BJ (cell line): ENCODE results near the gene ACVR1. TPM values are rescaled to one million over a fixed set of nuclear protein-coding genes. Genes with fewer than 3 reads are reported as not detected.

ENCODE experiments used
- CTCF ChIA-PET: fragments of 350-600 bp; formaldehyde crosslinking; extraction: SDS; loops from one replicate; lab custom pipeline; 2021; ENCODE audit warnings: antibody characterized with exemption, inconsistent platforms; lab: Yijun Ruan, JAX
- POLR2A ChIA-PET: fragments of 300-600 bp; sonication (Branson Sonifier 250); formaldehyde crosslinking; extraction: SDS; loops from one replicate; lab custom pipeline; 2021; ENCODE audit warnings: antibody characterized with exemption; lab: Charles Lee
- DNase-seq: peaks from one replicate; pipeline ENCODE4 v3.0.0-alpha.2; 2011; ENCODE audit warnings: low read depth
- H3K27me3 ChIP-seq: 2 replicates; pipeline ENCODE4 v1.6.0; 2011; ENCODE audit warnings: low read length; ENCODE audit not compliant: control insufficient read depth, insufficient read depth
- H3K36me3 ChIP-seq: 2 replicates; pipeline ENCODE4 v1.5.1; 2011; ENCODE audit warnings: low read length; ENCODE audit not compliant: control insufficient read depth, insufficient read depth
- H3K4me3 ChIP-seq: 2 replicates; pipeline ENCODE4 v1.5.1; 2011; ENCODE audit warnings: low read depth, mild to moderate bottlenecking, control low read depth, low read length
- polyA plus RNA-seq: library from polyadenylated mRNA; depleted of rRNA; stranded (reverse); fragments of >200 nt; gene quantifications from 2 replicates; pipeline ENCODE4 v1.2.3, GENCODE V29; 2011
- TF ChIP-seq, protein P1 (sequence below): IDR thresholded peaks from 2 replicates; pipeline ENCODE4 v1.5.1; 2011; ENCODE audit warnings: low read depth, mild to moderate bottlenecking, control low read depth, inconsistent platforms, low read length, moderate library complexity; ENCODE audit not compliant: insufficient read depth

Gene ACVR1
- polyA plus RNA-seq, 1 experiment: 28.5 TPM

DNA sequence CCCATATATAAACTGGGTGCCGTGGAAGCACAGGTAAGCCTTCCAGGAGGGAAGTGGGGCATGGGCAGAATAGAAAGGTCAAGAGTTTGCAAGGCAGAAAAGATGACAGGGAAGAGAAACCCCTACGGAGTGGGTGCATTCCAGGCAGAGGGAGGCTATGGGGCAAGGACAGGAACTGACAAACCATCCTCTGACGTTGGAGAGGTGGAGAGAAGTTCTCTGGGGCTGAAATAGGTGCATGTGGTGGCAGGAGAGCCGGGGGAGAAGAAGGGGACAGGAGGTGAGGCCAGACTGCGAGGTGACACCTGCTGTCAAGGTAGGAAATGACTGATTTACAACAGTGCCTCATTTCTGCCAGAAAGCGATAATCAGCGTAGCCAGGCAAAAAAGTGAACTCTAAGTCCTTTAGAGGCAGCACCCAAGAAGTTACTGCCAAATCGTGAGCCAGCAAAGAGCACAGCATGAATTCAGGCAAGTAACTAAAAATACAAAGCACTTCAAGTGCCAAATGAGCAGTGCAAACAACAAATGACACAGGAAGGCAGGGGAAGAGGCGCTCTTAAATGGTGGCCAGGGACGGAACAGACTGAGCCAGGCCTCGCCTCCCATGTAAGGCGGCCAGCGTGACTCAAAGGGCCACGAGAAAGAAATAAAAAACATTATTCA is 134.2 kb downstream of the ACVR1 start:
- POLR2A ChIA-PET: no interaction called here

DNA sequence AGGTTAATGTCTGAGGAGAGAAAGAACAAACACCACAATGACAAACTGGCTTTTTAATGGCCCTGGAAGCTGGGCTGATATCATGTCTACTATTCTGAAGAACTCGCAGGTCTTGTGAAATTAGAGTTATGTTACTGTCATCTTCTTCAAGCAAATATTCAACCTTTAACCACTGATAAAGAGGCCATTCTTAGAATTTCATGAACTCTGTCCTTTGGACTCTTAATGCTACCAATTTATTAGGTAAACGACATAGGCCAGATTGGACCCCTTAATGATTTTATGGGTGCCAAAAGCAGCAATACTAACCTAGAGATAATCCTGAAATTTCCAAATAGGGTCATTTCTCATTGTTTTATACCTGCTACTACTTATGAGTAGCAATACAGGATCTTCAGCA is 138.5 kb downstream of the ACVR1 start:
- ChIA-PET POLR2A (no interaction called here), CTCF (no interaction called here)
- TF ChIP-seq, protein P1, sequence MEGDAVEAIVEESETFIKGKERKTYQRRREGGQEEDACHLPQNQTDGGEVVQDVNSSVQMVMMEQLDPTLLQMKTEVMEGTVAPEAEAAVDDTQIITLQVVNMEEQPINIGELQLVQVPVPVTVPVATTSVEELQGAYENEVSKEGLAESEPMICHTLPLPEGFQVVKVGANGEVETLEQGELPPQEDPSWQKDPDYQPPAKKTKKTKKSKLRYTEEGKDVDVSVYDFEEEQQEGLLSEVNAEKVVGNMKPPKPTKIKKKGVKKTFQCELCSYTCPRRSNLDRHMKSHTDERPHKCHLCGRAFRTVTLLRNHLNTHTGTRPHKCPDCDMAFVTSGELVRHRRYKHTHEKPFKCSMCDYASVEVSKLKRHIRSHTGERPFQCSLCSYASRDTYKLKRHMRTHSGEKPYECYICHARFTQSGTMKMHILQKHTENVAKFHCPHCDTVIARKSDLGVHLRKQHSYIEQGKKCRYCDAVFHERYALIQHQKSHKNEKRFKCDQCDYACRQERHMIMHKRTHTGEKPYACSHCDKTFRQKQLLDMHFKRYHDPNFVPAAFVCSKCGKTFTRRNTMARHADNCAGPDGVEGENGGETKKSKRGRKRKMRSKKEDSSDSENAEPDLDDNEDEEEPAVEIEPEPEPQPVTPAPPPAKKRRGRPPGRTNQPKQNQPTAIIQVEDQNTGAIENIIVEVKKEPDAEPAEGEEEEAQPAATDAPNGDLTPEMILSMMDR: no peak
- H3K27me3 ChIP-seq: no peaks in the 10 kb centered on the region
- peaks cover 5% of the 10 kb centered on the region for H3K36me3 ChIP-seq
- H3K4me3 ChIP-seq: no peak overlapping the region
- no peak for DNase-seq

More for the DNA sequence above, 134.2 kb downstream of the ACVR1 start:
- H3K27me3 ChIP-seq: no peaks in the 10 kb centered on the region
- H3K36me3 ChIP-seq: peaks cover 6% of the 10 kb centered on the region
- H3K4me3 ChIP-seq: no peak overlapping the region
- no peak for DNase-seq
- TF ChIP-seq, protein P1: no peak
- CTCF ChIA-PET: no interaction called here

DNA sequence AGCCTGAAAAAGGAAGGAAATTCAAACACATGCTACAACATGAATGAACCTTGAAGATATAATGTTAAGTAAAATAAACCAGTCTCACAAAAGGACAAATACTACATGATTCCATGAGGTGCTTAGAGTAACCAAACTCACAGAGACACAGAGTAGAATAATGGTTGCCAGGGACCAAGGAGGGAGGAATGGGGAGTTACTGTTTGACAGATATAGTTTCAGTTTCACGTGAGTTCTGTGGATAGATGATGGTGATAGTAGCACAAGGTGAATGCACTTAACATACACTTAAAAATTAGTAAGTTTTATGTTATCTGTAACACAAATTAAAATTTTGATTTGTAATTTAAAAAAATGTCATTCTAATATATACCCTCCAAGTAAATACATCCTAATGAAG is 140.6 kb downstream of the ACVR1 start:
- DNase-seq: no peak
- ChIA-PET CTCF (no interaction called here), POLR2A (no interaction called here)
- Histone ChIP-seq H3K27me3 (no peaks in the 10 kb centered on the region), H3K4me3 (no peak overlapping the region), H3K36me3 (peaks cover 3% of the 10 kb centered on the region; the same call in 1 of the 2 replicates)
- TF ChIP-seq, protein P1: no peak

DNA sequence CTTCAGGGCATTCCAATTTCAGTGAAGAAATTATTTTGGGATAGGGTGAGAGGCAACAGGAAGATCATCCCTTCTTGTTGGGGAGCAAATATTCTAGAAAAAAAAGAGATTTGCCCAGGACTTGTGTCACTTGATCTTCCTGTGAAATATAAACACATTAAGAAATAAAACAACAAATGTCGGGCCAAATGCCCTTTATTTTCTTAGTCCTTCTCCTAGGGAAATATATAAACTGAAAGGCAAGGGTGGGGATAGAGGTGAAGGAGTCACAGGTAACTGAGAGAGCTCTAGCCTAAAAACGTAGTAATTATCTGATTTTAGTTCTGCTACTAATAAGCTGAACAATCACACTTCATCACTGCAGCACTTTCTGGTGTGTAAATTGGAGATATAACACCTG is 142.9 kb downstream of the ACVR1 start:
- Histone ChIP-seq H3K36me3 (peaks cover 3% of the 10 kb centered on the region; the same call in 1 of the 2 replicates), H3K27me3 (no peaks in the 10 kb centered on the region), H3K4me3 (no peak overlapping the region)
- TF ChIP-seq, protein P1: no peak
- POLR2A ChIA-PET: no interaction called here
- CTCF ChIA-PET: interaction anchor here (1.5 kb wide), 1 partner anchor 13 kb away, joined by 3 read pairs; no protein-coding TSS in a partner anchor
- DNase-seq: no peak

DNA sequence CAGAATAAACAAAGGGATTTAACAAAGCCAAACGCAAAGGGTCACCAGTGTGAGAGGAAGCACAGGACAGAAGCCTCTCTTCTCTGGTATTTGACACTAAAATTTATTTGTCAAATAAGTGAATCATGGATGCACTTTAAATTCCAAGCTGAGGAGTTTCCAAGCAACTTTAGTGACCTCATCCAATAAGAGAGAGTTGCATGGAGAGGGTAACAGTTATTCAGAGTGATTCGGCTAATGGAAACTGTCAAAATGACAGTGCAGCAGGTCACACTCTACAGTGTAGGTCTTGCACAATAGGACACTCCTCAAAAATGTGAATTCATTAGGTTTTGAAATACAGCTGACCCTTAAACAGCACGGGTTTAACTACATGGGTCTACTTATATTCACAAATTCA is 143.5 kb downstream of the ACVR1 start:
- ChIA-PET CTCF (interaction anchor here (0.5 to 1.5 kb wide), 2 partner anchors 13 to 44 kb away, joined by 3 to 5 read pairs; no protein-coding TSS in a partner anchor), POLR2A (no interaction called here)
- Histone ChIP-seq H3K27me3 (no peaks in the 10 kb centered on the region), H3K36me3 (peaks cover 3% of the 10 kb centered on the region; the same call in 1 of the 2 replicates), H3K4me3 (no peak overlapping the region)
- TF ChIP-seq, protein P1: no peak
- peak; percentile 12 for DNase-seq
